ENCODE results near the gene SLC2A3. TPM values are rescaled to one million over a fixed set of nuclear protein-coding genes. Genes with fewer than 3 reads are reported as not detected.

The SLC2A3 gene
- polyA plus RNA-seq, 12 donors, result 10.2 to 78.4 (median 22.3) TPM; not detected in 1

Other genes starting within 250 kb of the SLC2A3 start
- gene GDF3, start 240.4 kb downstream of the SLC2A3 start, polyA plus RNA-seq (ENCODE audit: insufficient read length in 12 of 12), result under 1 TPM in 3 of 12 donors, not detected in 9; 0.18 to 0.54 (median 0.40) TPM
- gene DPPA3, start 224.8 kb downstream of the SLC2A3 start, polyA plus RNA-seq (ENCODE audit: insufficient read length in 12 of 12), result under 1 TPM in 1 of 12 donors, not detected in 11; 0.18 TPM
- under 1 TPM in 1 of 12 donors, not detected in 11; 0.90 TPM for gene CLEC4C, start 188.8 kb downstream of the SLC2A3 start, polyA plus RNA-seq (ENCODE audit: insufficient read length in 12 of 12)
- not detected for gene NANOGNB, start 171.0 kb downstream of the SLC2A3 start, polyA plus RNA-seq (ENCODE audit: insufficient read length in 12 of 12)
- gene NANOG, start 146.8 kb downstream of the SLC2A3 start, polyA plus RNA-seq (ENCODE audit: insufficient read length in 12 of 12), result under 1 TPM in 9 of 12 donors, not detected in 3; 0.08 to 0.65 (median 0.36) TPM
- 1 to 10 TPM in 1 of 12 donors, under 1 TPM in 6, not detected in 5; 0.19 to 1.1 (median 0.46) TPM for gene SLC2A14, start 63.3 kb downstream of the SLC2A3 start, polyA plus RNA-seq (ENCODE audit: insufficient read length in 12 of 12)
- 10 to 100 TPM in 11 of 12 donors, not detected in 1; 19.0 to 31.8 (median 22.0) TPM for gene FOXJ2, start 96.5 kb upstream of the SLC2A3 start, polyA plus RNA-seq (ENCODE audit: insufficient read length in 12 of 12)
- 1 to 10 TPM in 11 of 12 donors, not detected in 1; 2.6 to 6.8 (median 5.0) TPM for gene C3AR1, start 130.2 kb upstream of the SLC2A3 start, polyA plus RNA-seq (ENCODE audit: insufficient read length in 12 of 12)
- 10 to 100 TPM in 11 of 12 donors, not detected in 1; 21.3 to 49.6 (median 24.8) TPM for gene NECAP1, start 146.1 kb upstream of the SLC2A3 start, polyA plus RNA-seq (ENCODE audit: insufficient read length in 12 of 12)
- gene CLEC4A, start 187.4 kb upstream of the SLC2A3 start, polyA plus RNA-seq (ENCODE audit: insufficient read length in 12 of 12), result 1 to 10 TPM in 9 of 12 donors, under 1 TPM in 1, not detected in 2; 0.93 to 2.7 (median 1.8) TPM
- gene ZNF705A, start 220.8 kb upstream of the SLC2A3 start, polyA plus RNA-seq (ENCODE audit: insufficient read length in 12 of 12), result under 1 TPM in 2 of 12 donors, not detected in 10; 0.15 to 0.23 TPM